GM18508 (cell line): ENCODE data around the gene SLC25A1.

Experiments
- ATAC-seq: cut with Tn5 transposase; IDR thresholded peaks from one replicate; pipeline ENCODE4 v1.9.1; 2021; ENCODE audit warnings: moderate number of reproducible peaks; ENCODE audit not compliant: insufficient read depth, unreplicated experiment

The SLC25A1 gene

GRCh38 chr22:19126309-19127273 lies 51.9 kb downstream of the SLC25A1 start:
- ATAC-seq, result no peak
